Anterior cingulate cortex (tissue), 58 donors: Measurements from ENCODE around the gene STAB1.

ENCODE experiments used
- DNase-seq, 58 donors: peaks; one replicate each; lab custom pipeline; 2025; lab: John Stamatoyannopoulos, UW

STAB1 gene

GRCh38 chr3:52483081-52483480, 12.1 kb upstream of the STAB1 start:
- DNase-seq: no peak

DNA sequence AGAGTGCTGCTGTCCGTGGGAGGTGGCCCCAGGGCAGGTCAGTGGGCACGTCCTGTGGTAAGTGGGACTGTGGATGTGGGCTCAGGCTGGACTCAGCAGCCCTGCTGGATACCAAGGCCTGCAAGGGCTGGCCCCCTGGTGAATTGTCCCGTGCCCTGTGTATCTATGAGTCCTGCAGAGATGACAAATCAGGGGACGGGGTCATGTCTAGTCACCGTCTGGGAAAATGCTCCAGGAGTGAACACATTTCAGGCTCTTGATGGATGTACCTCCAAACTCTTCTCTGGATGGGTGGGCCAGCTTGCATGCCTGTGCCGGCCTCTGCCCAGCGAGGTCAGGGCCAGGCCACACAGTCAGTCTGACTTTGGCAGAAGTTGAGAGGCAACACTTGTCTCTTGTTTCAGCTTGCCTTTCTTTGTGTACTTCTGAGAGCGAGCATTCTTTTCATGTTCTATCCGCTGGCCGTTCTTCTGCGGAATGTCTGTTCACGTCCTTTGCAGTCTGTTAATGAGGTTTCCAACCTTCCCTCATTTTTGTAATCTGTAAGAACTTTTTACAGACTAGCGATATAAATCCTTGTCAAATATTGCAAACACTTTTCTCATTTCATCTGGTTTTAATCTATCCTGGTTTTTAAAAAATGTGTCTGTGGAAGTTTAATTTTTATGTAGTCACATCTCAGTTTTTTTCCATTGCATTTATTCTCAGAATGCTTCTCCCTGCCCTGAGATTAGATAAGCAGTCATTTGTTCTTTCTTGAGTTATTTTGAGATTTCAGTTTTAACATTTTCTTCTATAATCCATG, 11.4 kb upstream of the STAB1 start:
- peak in 1 of 58 donors; percentile 31 for DNase-seq

GRCh38 chr3:52484680-52485461, 10.3 kb upstream of the STAB1 start:
- DNase-seq: no peak

DNA sequence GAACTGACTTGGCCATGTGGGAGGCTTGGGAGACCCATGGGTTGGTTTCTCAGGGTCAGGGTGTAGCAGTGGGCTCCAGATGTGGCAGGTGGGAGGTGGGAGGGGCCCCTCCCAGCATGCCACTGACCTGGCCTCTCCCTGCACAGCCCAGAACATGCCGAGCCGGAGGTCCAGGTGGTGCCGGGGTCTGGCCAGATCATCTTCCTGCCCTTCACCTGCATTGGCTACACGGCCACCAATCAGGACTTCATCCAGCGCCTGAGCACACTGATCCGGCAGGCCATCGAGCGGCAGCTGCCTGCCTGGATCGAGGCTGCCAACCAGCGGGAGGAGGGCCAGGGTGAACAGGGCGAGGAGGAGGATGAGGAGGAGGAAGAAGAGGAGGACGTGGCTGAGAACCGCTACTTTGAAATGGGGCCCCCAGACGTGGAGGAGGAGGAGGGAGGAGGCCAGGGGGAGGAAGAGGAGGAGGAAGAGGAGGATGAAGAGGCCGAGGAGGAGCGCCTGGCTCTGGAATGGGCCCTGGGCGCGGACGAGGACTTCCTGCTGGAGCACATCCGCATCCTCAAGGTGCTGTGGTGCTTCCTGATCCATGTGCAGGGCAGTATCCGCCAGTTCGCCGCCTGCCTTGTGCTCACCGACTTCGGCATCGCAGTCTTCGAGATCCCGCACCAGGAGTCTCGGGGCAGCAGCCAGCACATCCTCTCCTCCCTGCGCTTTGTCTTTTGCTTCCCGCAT, 7.9 kb upstream of the STAB1 start:
- no peak for DNase-seq

GRCh38 chr3:52487788-52488691, 7.1 kb upstream of the STAB1 start:
- DNase-seq: no peak

- DNase-seq: no peak
These were observed 6.4 kb upstream of the STAB1 start for GRCh38 chr3:52488746-52489145.

DNA sequence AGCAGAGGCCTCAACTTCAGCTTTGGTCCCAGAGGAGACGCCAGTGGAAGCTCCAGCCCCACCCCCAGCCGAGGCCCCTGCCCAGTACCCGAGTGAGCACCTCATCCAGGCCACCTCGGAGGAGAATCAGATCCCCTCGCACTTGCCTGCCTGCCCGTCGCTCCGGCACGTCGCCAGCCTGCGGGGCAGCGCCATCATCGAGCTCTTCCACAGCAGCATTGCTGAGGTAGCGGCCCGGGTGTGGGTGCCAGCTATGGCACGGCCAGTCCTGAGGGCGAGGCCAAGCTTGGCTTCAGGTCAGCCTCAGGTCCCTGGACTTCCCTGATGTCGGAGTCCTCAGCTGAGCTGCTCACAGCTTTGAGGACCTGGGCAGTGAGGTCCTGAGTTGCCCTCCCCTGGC, 5.7 kb upstream of the STAB1 start:
- DNase-seq: no peak

DNA sequence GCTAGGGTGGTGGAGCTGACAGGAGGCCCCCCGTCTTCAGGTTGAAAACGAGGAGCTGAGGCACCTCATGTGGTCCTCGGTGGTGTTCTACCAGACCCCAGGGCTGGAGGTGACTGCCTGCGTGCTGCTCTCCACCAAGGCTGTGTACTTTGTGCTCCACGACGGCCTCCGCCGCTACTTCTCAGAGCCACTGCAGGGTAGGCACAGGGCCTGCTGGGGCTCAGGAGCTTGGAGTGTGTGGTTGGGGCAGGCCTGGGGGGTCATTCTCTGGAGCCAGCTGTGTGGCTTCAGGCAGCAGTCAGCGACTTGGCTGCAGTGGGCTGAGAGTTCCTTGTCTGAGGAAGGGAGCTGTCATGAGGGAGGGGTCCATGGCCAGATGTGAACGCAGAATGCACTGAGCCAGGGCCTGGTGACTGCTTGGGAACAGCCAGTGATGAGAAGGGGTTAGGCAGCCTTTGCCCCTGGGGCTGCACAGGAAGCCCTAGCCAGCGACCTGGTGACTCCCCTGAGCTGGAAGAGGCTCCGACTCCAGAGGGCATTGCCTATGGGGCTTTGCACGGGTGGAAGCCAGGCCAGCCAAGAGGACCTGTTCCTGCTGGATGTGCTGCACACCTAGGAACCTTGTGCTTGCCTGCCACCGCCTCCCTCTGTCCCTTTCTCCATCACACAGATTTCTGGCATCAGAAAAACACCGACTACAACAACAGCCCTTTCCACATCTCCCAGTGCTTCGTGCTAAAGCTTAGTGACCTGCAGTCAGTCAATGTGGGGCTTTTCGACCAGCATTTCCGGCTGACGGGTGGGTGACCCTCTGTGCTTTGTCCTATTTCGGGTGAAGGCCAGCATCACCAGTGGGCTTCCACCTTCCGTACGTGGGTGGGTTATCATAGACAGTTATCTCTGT, 4.9 kb upstream of the STAB1 start:
- DNase-seq: peak in 1 of 58 donors; percentile 18

DNA sequence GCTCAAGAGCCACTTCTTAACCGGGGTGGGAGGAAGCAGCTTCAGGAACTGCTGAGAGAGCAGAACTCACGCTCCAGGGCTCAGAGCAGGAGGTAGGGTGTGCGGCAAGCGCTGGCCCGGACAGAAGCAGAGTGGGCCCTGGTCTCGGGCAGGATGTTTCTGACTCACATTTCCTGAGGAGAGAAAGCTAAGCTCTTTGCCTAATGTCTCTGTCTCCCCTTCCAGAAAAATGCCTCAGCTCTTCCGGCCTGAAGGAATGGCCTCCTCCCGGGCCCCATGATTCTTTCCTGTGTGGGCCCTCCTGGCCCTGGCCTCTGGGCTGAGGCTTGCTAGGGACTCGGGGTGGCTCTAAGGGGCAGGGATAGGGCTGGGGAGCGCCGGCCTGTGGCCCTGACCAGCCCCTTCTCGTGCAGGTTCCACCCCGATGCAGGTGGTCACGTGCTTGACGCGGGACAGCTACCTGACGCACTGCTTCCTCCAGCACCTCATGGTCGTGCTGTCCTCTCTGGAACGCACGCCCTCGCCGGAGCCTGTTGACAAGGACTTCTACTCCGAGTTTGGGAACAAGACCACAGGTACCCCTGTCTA, 4.1 kb upstream of the STAB1 start:
- DNase-seq: peak in 6 of 58 donors; percentile 3 to 25 (median 16)

- DNase-seq: no peak
These were observed 3.1 kb upstream of the STAB1 start for GRCh38 chr3:52492059-52492458.

GRCh38 chr3:52493232-52494017, 1.7 kb upstream of the STAB1 start:
- DNase-seq: no peak

DNA sequence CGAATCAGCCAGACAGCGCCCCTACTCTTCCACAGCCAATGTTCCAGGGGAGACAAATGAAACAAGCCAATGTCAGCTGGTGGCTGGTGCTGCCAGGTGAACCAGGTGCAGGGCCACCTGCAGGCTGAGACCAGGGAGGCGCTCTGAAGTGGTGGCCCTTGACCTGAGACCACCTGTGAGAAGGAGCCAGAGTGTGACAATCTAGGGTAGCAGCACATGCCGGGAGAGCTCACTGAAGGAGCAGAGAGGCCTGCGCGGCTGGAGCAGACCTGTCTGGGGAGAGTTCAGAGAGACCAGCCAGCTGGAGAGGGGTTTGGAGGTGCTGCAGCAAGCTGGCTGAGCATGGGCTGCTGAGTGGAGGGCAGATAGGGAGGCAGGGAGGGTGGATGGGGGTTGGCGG, 693 bp upstream of the STAB1 start:
- no peak for DNase-seq

- DNase-seq: no peak
These were observed 852 bp downstream of the STAB1 start for GRCh38 chr3:52495777-52496602.

- DNase-seq: peak in 28 of 58 donors; percentile 13 to 55 (median 28)
These were observed 3.3 kb downstream of the STAB1 start for GRCh38 chr3:52498137-52499054.

- no peak for DNase-seq
These were observed 5.9 kb downstream of the STAB1 start for GRCh38 chr3:52501046-52501445.

DNA sequence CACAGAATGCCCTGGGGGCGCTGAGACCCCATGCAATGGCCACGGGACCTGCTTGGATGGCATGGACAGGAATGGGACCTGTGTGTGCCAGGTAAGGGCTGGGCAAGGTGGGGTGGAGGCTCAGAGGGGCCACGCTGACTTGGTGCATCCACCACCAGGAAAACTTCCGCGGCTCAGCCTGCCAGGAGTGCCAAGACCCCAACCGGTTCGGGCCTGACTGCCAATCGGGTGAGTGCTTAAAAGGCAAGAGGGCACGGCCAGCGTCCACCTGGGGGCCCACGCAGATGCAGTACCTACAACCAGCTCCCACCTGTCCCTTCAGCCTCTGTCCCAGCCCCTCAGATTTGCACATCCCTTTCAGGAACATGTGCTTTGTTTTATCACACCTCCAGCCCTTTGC, 6.9 kb downstream of the STAB1 start:
- DNase-seq: no peak
